H9 (cell line): ENCODE data around the gene IGFBP3. TPM values are rescaled to one million over a fixed set of nuclear protein-coding genes. Genes with fewer than 3 reads are reported as not detected.

Experiments
- DNase-seq: peaks from one replicate; pipeline ENCODE4 v3.0.0-alpha.2; 2017
- H2AFZ ChIP-seq: one replicate; pipeline ENCODE4 v1.6.1; 2013; ENCODE audit warnings: mild to moderate bottlenecking, low read length, control low read depth, moderate library complexity
- H2AK5ac ChIP-seq: 2 replicates; pipeline ENCODE4 v1.6.1; 2013; ENCODE audit warnings: low read length, control low read depth, mixed read lengths; ENCODE audit not compliant: insufficient read length
- H2BK120ac ChIP-seq: one replicate; pipeline ENCODE4 v1.6.1; 2013; ENCODE audit warnings: low read depth, mild to moderate bottlenecking, low read length, control low read depth, inconsistent platforms; ENCODE audit not compliant: poor library complexity, severe bottlenecking
- H2BK12ac ChIP-seq: 2 replicates; pipeline ENCODE4 v1.6.1; 2013; ENCODE audit warnings: low read length, control low read depth, mixed read lengths, low read depth; ENCODE audit not compliant: insufficient read length
- H2BK15ac ChIP-seq: 2 replicates; pipeline ENCODE4 v1.6.1; 2013; ENCODE audit warnings: low read depth, low read length, control low read depth
- H2BK20ac ChIP-seq: one replicate; pipeline ENCODE4 v1.6.1; 2013; ENCODE audit warnings: low read depth, mild to moderate bottlenecking, low read length, control low read depth, inconsistent platforms; ENCODE audit not compliant: poor library complexity, severe bottlenecking
- H2BK5ac ChIP-seq: 2 replicates; pipeline ENCODE4 v1.6.1; 2013; ENCODE audit warnings: low read length, control low read depth, mixed read lengths; ENCODE audit not compliant: insufficient read length
- H3K14ac ChIP-seq: 2 replicates; pipeline ENCODE4 v1.6.1; 2013; ENCODE audit warnings: low read length, control low read depth; ENCODE audit not compliant: insufficient read depth
- H3K18ac ChIP-seq: 2 replicates; pipeline ENCODE4 v1.6.1; 2013; ENCODE audit warnings: low read depth, mild to moderate bottlenecking, mixed read lengths, low read length, control low read depth; ENCODE audit not compliant: insufficient read length
- H3K23ac ChIP-seq: 2 replicates; pipeline ENCODE4 v1.6.1; 2013; ENCODE audit warnings: low read length, control low read depth, mixed read lengths, low read depth; ENCODE audit not compliant: insufficient read length
- H3K23me2 ChIP-seq: 2 replicates; pipeline ENCODE4 v1.6.1; 2013; ENCODE audit warnings: low read depth, mild to moderate bottlenecking, mixed read lengths, low read length, control low read depth; ENCODE audit not compliant: insufficient read length, poor library complexity, severe bottlenecking
- H3K27ac ChIP-seq: 2 replicates; pipeline ENCODE4 v1.5.1; 2013; ENCODE audit warnings: low read length, control low read depth, mixed read lengths, low read depth; ENCODE audit not compliant: insufficient read length
- H3K27me3 ChIP-seq: 2 replicates; pipeline ENCODE4 v1.6.1; 2013; ENCODE audit warnings: low read length, control low read depth, inconsistent platforms; ENCODE audit not compliant: insufficient read depth
- H3K4ac ChIP-seq: 2 replicates; pipeline ENCODE4 v1.6.1; 2013; ENCODE audit warnings: low read depth, mild to moderate bottlenecking, control low read depth, inconsistent platforms, low read length, moderate library complexity
- H3K4me1 ChIP-seq: 2 replicates; pipeline ENCODE4 v1.6.1; 2013; ENCODE audit warnings: low read length, control low read depth, inconsistent platforms; ENCODE audit not compliant: insufficient read depth
- H3K4me2 ChIP-seq: 2 replicates; pipeline ENCODE4 v1.6.1; 2013; ENCODE audit warnings: low read length, control low read depth, mixed read lengths; ENCODE audit not compliant: insufficient read length, insufficient read depth
- H3K56ac ChIP-seq: 2 replicates; pipeline ENCODE4 v1.6.1; 2013; ENCODE audit warnings: low read depth, mild to moderate bottlenecking, mixed read lengths, low read length, control low read depth; ENCODE audit not compliant: insufficient read length
- H3K79me1 ChIP-seq: 2 replicates; pipeline ENCODE4 v1.6.1; 2013; ENCODE audit warnings: low read depth, mild to moderate bottlenecking, moderate library complexity, low read length, control low read depth, inconsistent platforms; ENCODE audit not compliant: insufficient read depth, poor library complexity, severe bottlenecking
- H3K79me2 ChIP-seq: 2 replicates; pipeline ENCODE4 v1.6.1; 2013; ENCODE audit warnings: low read length, control low read depth, inconsistent platforms; ENCODE audit not compliant: insufficient read depth
- H3K9ac ChIP-seq: 2 replicates; pipeline ENCODE4 v1.6.1; 2013; ENCODE audit warnings: low read length, control low read depth, mixed read lengths; ENCODE audit not compliant: insufficient read length; ENCODE audit errors: extremely low read depth
- H3K9me3 ChIP-seq: one replicate; pipeline ENCODE4 v1.6.1; 2013; ENCODE audit warnings: low read depth, low read length, inconsistent platforms; ENCODE audit not compliant: control insufficient read depth
- H3T11ph ChIP-seq: one replicate; pipeline ENCODE4 v1.6.1; 2013; ENCODE audit warnings: mild to moderate bottlenecking, low read length, control low read depth, inconsistent platforms
- H4K20me1 ChIP-seq: one replicate; pipeline ENCODE4 v1.6.1; 2013; ENCODE audit not compliant: control insufficient read depth, insufficient read length, insufficient read depth
- H4K5ac ChIP-seq: 2 replicates; pipeline ENCODE4 v1.6.1; 2013; ENCODE audit warnings: low read depth, mild to moderate bottlenecking, mixed read lengths, low read length, control low read depth; ENCODE audit not compliant: insufficient read length
- H4K8ac ChIP-seq: replicated peaks from 2 replicates; pipeline ENCODE4 v1.6.1; 2013; ENCODE audit warnings: low read length, control low read depth, mixed read lengths, low read depth; ENCODE audit not compliant: insufficient read length
- H4K91ac ChIP-seq: 2 replicates; pipeline ENCODE4 v1.6.1; 2013; ENCODE audit warnings: low read depth, mild to moderate bottlenecking, moderate library complexity, mixed read lengths, low read length, control low read depth; ENCODE audit not compliant: insufficient read length
- H3K27ac Mint-ChIP-seq, 3 experiments: 2 replicates in 2 of 3; 3 replicates in 1 of 3; pipeline ENCODE4 v1.8.0; 2020 to 2021; ENCODE audit warnings: mixed read lengths in 3 of 3, mild to moderate bottlenecking in 1 of 3, moderate library complexity in 1 of 3
- H3K27me3 Mint-ChIP-seq: 2 replicates; pipeline ENCODE4 v1.8.0; 2021; ENCODE audit warnings: low read depth, mild to moderate bottlenecking, moderate library complexity, mixed read lengths
- H3K36me3 Mint-ChIP-seq, 3 experiments: 2 replicates in 2 of 3; 3 replicates in 1 of 3; pipeline ENCODE4 v1.8.0; 2020 to 2021; ENCODE audit warnings: low read depth in 3 of 3, mixed read lengths in 3 of 3; ENCODE audit not compliant: insufficient read depth in 1 of 3
- H3K4me1 Mint-ChIP-seq, 2 experiments: 2 replicates each; pipeline ENCODE4 v1.8.0; 2020; ENCODE audit warnings: mixed read lengths in 2 of 2
- H3K4me3 Mint-ChIP-seq, 2 experiments: 2 replicates in 1 of 2; 3 replicates in 1 of 2; pipeline ENCODE4 v1.8.0; 2020 to 2021; ENCODE audit warnings: mild to moderate bottlenecking in 2 of 2, mixed read lengths in 2 of 2, moderate library complexity in 1 of 2
- H3K9me3 Mint-ChIP-seq, 2 experiments: 2 replicates in 1 of 2; 3 replicates in 1 of 2; pipeline ENCODE4 v1.8.0; 2020; ENCODE audit warnings: mild to moderate bottlenecking in 2 of 2, mixed read lengths in 2 of 2, moderate library complexity in 1 of 2
- WGBS: extraction: QIAGEN DNeasy Blood & Tissue Kit; methylation state at CpG from one replicate; pipeline ENCODE4 v1.1.7; 2013; ENCODE audit warnings: missing lambda C conversion rate, low lambda C conversion rate, mixed read lengths; ENCODE audit not compliant: insufficient read length; ENCODE audit errors: extremely low coverage; 5-methylcytosine and 5-hydroxymethylcytosine counted together
- total RNA-seq: library from RNA; stranded (reverse); gene quantifications from 2 replicates; pipeline ENCODE4 v1.2.1, GENCODE V29; 2021
- TF ChIP-seq, protein P1 (sequence below): fragments of 200-600 bp; sonication (generic); conservative IDR thresholded peaks from 3 replicates; pipeline ENCODE4 v1.8.0; 2021; ENCODE audit warnings: antibody characterized with exemption, mild to moderate bottlenecking

IGFBP3 gene
- total RNA-seq, 1 experiment from 2014 or later: 10.0 TPM

GRCh38 chr7:45865594-45866410, 55.3 kb downstream of the IGFBP3 start:
- Histone ChIP-seq H3K27me3 (no peaks in the 10 kb centered on the region), H3K9me3 (no peaks in the 10 kb centered on the region), H3T11ph (no peak overlapping the region), H3K56ac (no peak overlapping the region), H3K4ac (no peak overlapping the region), H3K79me1 (no peaks in the 10 kb centered on the region), H3K9ac (no peak overlapping the region), H3K4me2 (no peak overlapping the region), H2BK20ac (no peak overlapping the region), H3K79me2 (no peaks in the 10 kb centered on the region), H2BK5ac (no peak overlapping the region), H2BK120ac (no peak overlapping the region), H3K14ac (no peak overlapping the region), H2AFZ (no peak overlapping the region), H3K23ac (no peak overlapping the region), H3K23me2 (no peaks in the 10 kb centered on the region), H4K20me1 (no peaks in the 10 kb centered on the region), H3K4me1 (no peaks in the 10 kb centered on the region), H3K18ac (no peak overlapping the region), H4K8ac (no peak overlapping the region), H2AK5ac (no peak overlapping the region), H4K5ac (no peak overlapping the region), H2BK15ac (no peak overlapping the region), H4K91ac (no peak overlapping the region), H2BK12ac (no peak overlapping the region), H3K27ac (no peak overlapping the region)
- H3K4me1 Mint-ChIP-seq: no peaks in the 10 kb centered on the region
- H3K27ac Mint-ChIP-seq: peak overlapping the region in 1 of 3 experiments; percentile 40; a peak in 1 of 7 replicates
- no peak for DNase-seq
- TF ChIP-seq, protein P1, sequence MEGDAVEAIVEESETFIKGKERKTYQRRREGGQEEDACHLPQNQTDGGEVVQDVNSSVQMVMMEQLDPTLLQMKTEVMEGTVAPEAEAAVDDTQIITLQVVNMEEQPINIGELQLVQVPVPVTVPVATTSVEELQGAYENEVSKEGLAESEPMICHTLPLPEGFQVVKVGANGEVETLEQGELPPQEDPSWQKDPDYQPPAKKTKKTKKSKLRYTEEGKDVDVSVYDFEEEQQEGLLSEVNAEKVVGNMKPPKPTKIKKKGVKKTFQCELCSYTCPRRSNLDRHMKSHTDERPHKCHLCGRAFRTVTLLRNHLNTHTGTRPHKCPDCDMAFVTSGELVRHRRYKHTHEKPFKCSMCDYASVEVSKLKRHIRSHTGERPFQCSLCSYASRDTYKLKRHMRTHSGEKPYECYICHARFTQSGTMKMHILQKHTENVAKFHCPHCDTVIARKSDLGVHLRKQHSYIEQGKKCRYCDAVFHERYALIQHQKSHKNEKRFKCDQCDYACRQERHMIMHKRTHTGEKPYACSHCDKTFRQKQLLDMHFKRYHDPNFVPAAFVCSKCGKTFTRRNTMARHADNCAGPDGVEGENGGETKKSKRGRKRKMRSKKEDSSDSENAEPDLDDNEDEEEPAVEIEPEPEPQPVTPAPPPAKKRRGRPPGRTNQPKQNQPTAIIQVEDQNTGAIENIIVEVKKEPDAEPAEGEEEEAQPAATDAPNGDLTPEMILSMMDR: no peak
- H3K4me3 Mint-ChIP-seq: no peak overlapping the region
- peaks cover 10% of the 10 kb centered on the region for H3K27me3 Mint-ChIP-seq
- peaks cover 0 to 2% of the 10 kb centered on the region in 2 experiments; a peak in 1 of 5 replicates for H3K9me3 Mint-ChIP-seq
- no CpG with 5 or more reads among the region's 13 CpGs for WGBS
- no peaks in the 10 kb centered on the region for H3K36me3 Mint-ChIP-seq
